OCI-LY7 (cell line): ENCODE results near the gene EHMT2.

Source experiments
- CTCF ChIP-seq: fragments of 200-600 bp; sonication (generic); conservative IDR thresholded peaks from 2 replicates; pipeline ENCODE4 v1.5.1; 2014; ENCODE audit warnings: mild to moderate bottlenecking, antibody characterized with exemption, low read length, moderate library complexity, mixed read lengths
- EZH2phosphoT487 ChIP-seq: fragments of 200-600 bp; sonication (generic); IDR thresholded peaks from 2 replicates; pipeline ENCODE4 v1.6.1; 2018; ENCODE audit warnings: low read depth, borderline replicate concordance, mild to moderate bottlenecking, mixed run types, antibody characterized with exemption, low read length, moderate library complexity, mixed read lengths

- TF ChIP-seq CTCF (no peak), EZH2phosphoT487 (no peak)
Observed at GRCh38 chr6:31920811-31921210, 23.3 kb upstream of the EHMT2 start.
